Fibroblast of lung (primary cell): Measurements from ENCODE around the gene AKAP13.

Experiments used
- CTCF ChIP-seq, 2 donors: IDR thresholded peaks in 1 of 2; conservative IDR thresholded peaks in 1 of 2; 1 replicate in 1 of 2; 2 replicates in 1 of 2; pipeline ENCODE4 v1.5.1; 2011 to 2012; ENCODE audit warnings: low read length in 2 of 2, control low read depth in 1 of 2, inconsistent platforms in 1 of 2, low read depth in 1 of 2, mild to moderate bottlenecking in 1 of 2
- EZH2 ChIP-seq: IDR thresholded peaks from 2 replicates; pipeline ENCODE4 v1.5.1; 2012; ENCODE audit warnings: low read length, control low read depth, mild to moderate bottlenecking; ENCODE audit errors: missing control alignments

GRCh38 chr15:85408270-85408746 is 27.9 kb downstream of the AKAP13 start:
- no peak for TF ChIP-seq EZH2
- TF ChIP-seq CTCF (conservative IDR thresholded peaks at IDR 0.05 in 1 of 2, IDR thresholded peaks at IDR 0.05 in 1 of 2; ENCODE audit: low read depth in 1 of 2, low read length in 2 of 2), result no peak
